HEK293T (cell line): ENCODE results near the gene STARD13.

Source experiments
- CTBP1 ChIP-seq: fragments of 450-650 bp; IDR thresholded peaks from 2 replicates; pipeline ENCODE4 v1.6.1; 2016; ENCODE audit warnings: borderline replicate concordance
- ELF4 ChIP-seq: fragments of 450-650 bp; IDR thresholded peaks from 2 replicates; pipeline ENCODE4 v1.6.1; 2017; ENCODE audit warnings: antibody characterized with exemption
- FOXM1 ChIP-seq: fragments of 450-650 bp; IDR thresholded peaks from 2 replicates; pipeline ENCODE4 v1.6.1; 2017; ENCODE audit warnings: mild to moderate bottlenecking, borderline replicate concordance
- HDGF ChIP-seq: fragments of 450-650 bp; IDR thresholded peaks from 2 replicates; pipeline ENCODE4 v1.6.1; 2017; ENCODE audit warnings: antibody characterized with exemption, borderline replicate concordance
- L3MBTL2 ChIP-seq: fragments of 450-650 bp; conservative IDR thresholded peaks from 2 replicates; pipeline ENCODE4 v1.6.1; 2016; ENCODE audit warnings: mild to moderate bottlenecking
- SUZ12 ChIP-seq: fragments of 450-650 bp; IDR thresholded peaks from 2 replicates; pipeline ENCODE4 v1.6.1; 2016; ENCODE audit warnings: mild to moderate bottlenecking
- TARDBP ChIP-seq: fragments of 450-650 bp; IDR thresholded peaks from 2 replicates; pipeline ENCODE4 v1.6.1; 2016
- TF ChIP-seq, protein P1 (sequence below): fragments of 450-650 bp; IDR thresholded peaks from 2 replicates; pipeline ENCODE4 v1.6.1; 2016

DNA sequence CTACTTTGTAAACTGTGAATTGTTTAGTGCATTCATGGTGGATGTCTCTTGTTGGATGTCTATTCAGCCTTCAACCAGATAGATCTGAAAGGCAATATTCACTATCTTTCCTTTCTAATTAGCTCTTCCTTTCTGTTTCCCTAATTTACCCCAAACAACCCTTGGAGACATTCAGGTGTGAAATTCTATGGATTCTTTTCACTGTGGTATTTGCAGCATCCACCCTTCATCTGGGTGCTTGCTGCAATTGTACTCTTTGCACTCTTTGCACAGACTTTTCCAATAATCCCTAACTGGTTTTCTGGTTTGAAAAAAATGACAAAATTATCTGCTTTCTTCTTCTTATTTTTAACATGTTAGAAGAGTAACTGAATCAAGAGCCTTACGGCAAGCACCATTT, 212.8 kb downstream of the STARD13 start:
- TF ChIP-seq L3MBTL2 (no peak), FOXM1 (no peak), TARDBP (no peak), SUZ12 (no peak), ELF4 (no peak), CTBP1 (no peak), HDGF (no peak)
- TF ChIP-seq, protein P1, sequence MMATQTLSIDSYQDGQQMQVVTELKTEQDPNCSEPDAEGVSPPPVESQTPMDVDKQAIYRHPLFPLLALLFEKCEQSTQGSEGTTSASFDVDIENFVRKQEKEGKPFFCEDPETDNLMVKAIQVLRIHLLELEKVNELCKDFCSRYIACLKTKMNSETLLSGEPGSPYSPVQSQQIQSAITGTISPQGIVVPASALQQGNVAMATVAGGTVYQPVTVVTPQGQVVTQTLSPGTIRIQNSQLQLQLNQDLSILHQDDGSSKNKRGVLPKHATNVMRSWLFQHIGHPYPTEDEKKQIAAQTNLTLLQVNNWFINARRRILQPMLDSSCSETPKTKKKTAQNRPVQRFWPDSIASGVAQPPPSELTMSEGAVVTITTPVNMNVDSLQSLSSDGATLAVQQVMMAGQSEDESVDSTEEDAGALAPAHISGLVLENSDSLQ = no peak
